ENCODE measurements around the gene AQP12B. TPM values are rescaled to one million over a fixed set of nuclear protein-coding genes. Genes with fewer than 3 reads are reported as not detected.
"Not testable (repeated sequence)": the region's sequence is repeated elsewhere in the genome, so short reads cannot be mapped to it uniquely, and the experiment has no call there.

Gene AQP12B
- total RNA-seq, 1 experiment from 2014 or later, result not detected

- TF ChIP-seq CTCF (IDR thresholded peaks at IDR 0.05; ENCODE audit: insufficient read depth in 1 of 2, low read depth in 1 of 2, low read length in 1 of 2, severe bottlenecking in 1 of 2, unreplicated experiment in 1 of 2), result no peak
- no peak overlapping the region for H3K4me3 Mint-ChIP-seq (ENCODE audit: unreplicated experiment)
- Histone ChIP-seq H3K9me3 (no peaks in the 10 kb centered on the region), H3K36me3 (ENCODE audit: control insufficient read depth, insufficient read depth, low read length) (no peaks in the 10 kb centered on the region), H3K4me3 (ENCODE audit: low read depth, low read length) (no peak overlapping the region), H3K27me3 (replicated peaks; ENCODE audit: control insufficient read depth, insufficient read depth, low read length) (no peaks in the 10 kb centered on the region), H3K4me1 (no peaks in the 10 kb centered on the region)
- no peaks in the 10 kb centered on the region for H3K36me3 Mint-ChIP-seq (ENCODE audit: insufficient read depth, unreplicated experiment)
- no TSS peak for BruUV-seq (replicated peaks)
- H3K27ac Mint-ChIP-seq (ENCODE audit: unreplicated experiment), result no peak overlapping the region
- no peaks in the 10 kb centered on the region for H3K4me1 Mint-ChIP-seq (ENCODE audit: low read depth, unreplicated experiment)
- POLR2A ChIA-PET, result no interaction called here
- H3K27me3 Mint-ChIP-seq (ENCODE audit: insufficient read depth, unreplicated experiment), result peaks cover 14% of the 10 kb centered on the region
- no peak for DNase-seq
- intact Hi-C loops (cut with micrococcal nuclease; ENCODE audit: unreplicated experiment), result no loop called here
- H3K9me3 Mint-ChIP-seq (ENCODE audit: unreplicated experiment), result no peaks in the 10 kb centered on the region
- CTCF ChIA-PET, result no interaction called here
Measured at GRCh38 chr2:240663546-240664190, 19.0 kb downstream of the AQP12B start.

DNA sequence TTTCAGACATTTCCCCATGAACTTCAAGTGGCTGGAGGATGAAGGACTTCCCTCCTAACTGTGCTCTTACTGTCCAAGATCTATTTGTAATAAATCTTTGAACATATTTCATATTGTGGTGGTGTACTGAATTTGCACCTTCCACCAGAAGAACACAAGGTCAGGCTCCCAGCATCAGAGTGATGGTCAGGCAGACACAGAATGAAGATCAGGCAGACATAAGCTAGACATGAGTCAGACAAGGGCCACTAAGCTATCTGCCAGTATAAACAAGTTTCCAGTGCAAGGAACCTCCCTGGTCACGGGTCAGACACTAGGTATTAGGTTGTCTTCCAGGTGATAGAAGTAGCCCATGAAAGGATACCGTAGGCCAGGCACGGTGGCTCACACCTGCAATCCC is 20.0 kb downstream of the AQP12B start:
- no peak overlapping the region for H3K27ac Mint-ChIP-seq (ENCODE audit: unreplicated experiment)
- peaks cover 11% of the 10 kb centered on the region for H3K27me3 Mint-ChIP-seq (ENCODE audit: insufficient read depth, unreplicated experiment)
- Histone ChIP-seq H3K36me3 (ENCODE audit: control insufficient read depth, insufficient read depth, low read length) (no peaks in the 10 kb centered on the region), H3K4me3 (ENCODE audit: low read depth, low read length) (no peak overlapping the region), H3K27me3 (replicated peaks; ENCODE audit: control insufficient read depth, insufficient read depth, low read length) (no peaks in the 10 kb centered on the region), H3K4me1 (no peaks in the 10 kb centered on the region), H3K9me3 (no peaks in the 10 kb centered on the region)
- H3K36me3 Mint-ChIP-seq (ENCODE audit: insufficient read depth, unreplicated experiment), result no peaks in the 10 kb centered on the region
- no peak for DNase-seq
- no TSS peak for BruUV-seq (replicated peaks)
- ChIA-PET POLR2A (no interaction called here), CTCF (no interaction called here)
- H3K4me1 Mint-ChIP-seq (ENCODE audit: low read depth, unreplicated experiment), result no peaks in the 10 kb centered on the region
- no peaks in the 10 kb centered on the region for H3K9me3 Mint-ChIP-seq (ENCODE audit: unreplicated experiment)
- TF ChIP-seq CTCF (IDR thresholded peaks at IDR 0.05; ENCODE audit: insufficient read depth in 1 of 2, low read depth in 1 of 2, low read length in 1 of 2, severe bottlenecking in 1 of 2, unreplicated experiment in 1 of 2), result no peak
- no peak overlapping the region for H3K4me3 Mint-ChIP-seq (ENCODE audit: unreplicated experiment)
- intact Hi-C loops (cut with micrococcal nuclease; ENCODE audit: unreplicated experiment), result no loop called here

DNA sequence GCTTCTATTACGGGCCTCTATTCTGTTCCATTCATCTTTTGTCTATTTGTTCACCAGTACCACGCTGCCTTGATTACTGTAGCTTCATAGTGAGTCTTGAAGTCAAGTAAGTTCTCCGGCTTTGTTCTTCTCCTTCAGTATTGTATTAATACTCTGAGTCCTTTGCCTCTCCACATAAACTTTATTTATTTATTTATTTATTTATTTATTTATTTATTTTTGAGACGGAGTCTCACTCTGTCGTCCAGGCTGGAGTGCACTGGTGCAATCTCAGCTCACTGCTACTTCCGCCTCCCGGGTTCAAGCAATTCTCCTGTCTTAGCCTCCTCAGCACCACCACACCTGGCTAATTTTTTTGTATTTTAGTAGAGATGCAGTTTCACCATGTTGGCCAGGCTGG is 22.8 kb downstream of the AQP12B start:
- POLR2A ChIA-PET; H3K4me3 Mint-ChIP-seq (ENCODE audit: unreplicated experiment); H3K36me3 Mint-ChIP-seq (ENCODE audit: insufficient read depth, unreplicated experiment); H3K4me1 Mint-ChIP-seq (ENCODE audit: low read depth, unreplicated experiment); BruUV-seq (replicated peaks); H3K36me3 ChIP-seq (ENCODE audit: control insufficient read depth, insufficient read depth, low read length); H3K27me3 Mint-ChIP-seq (ENCODE audit: insufficient read depth, unreplicated experiment); H3K27me3 ChIP-seq (replicated peaks; ENCODE audit: control insufficient read depth, insufficient read depth, low read length); CTCF ChIA-PET; H3K9me3 Mint-ChIP-seq (ENCODE audit: unreplicated experiment); H3K27ac Mint-ChIP-seq (ENCODE audit: unreplicated experiment); intact Hi-C loops (cut with micrococcal nuclease; ENCODE audit: unreplicated experiment); DNase-seq; H3K9me3 ChIP-seq; H3K4me3 ChIP-seq (ENCODE audit: low read depth, low read length); H3K4me1 ChIP-seq: not testable (repeated sequence)
